Peyer's patch (tissue), 4 donors: ENCODE measurements around the gene NIPAL4. TPM values are rescaled to one million over a fixed set of nuclear protein-coding genes. Genes with fewer than 3 reads are reported as not detected.

Experiments
- DNase-seq, 3 donors: peaks; one replicate each; pipeline ENCODE4 v3.0.0-alpha.2; 2017 to 2019
- H3K27ac ChIP-seq, 4 donors: fragments of 200-600 bp; sonication (generic); one replicate each; pipeline ENCODE4 v1.5.1; 2016 to 2019
- H3K27me3 ChIP-seq, 2 donors: fragments of 200-600 bp; sonication (generic); one replicate each; pipeline ENCODE4 v1.5.1; 2019
- H3K36me3 ChIP-seq, 3 donors: fragments of 200-600 bp; sonication (generic); one replicate each; pipeline ENCODE4 v1.5.1; 2016 to 2019
- H3K4me1 ChIP-seq, 4 donors: fragments of 200-600 bp; sonication (generic); one replicate each; pipeline ENCODE4 v1.5.1; 2016 to 2019
- H3K4me3 ChIP-seq, 4 donors: fragments of 200-600 bp; sonication (generic); 1 replicate in 3 of 4; 2 replicates in 1 of 4; pipeline ENCODE4 v1.5.1; 2016 to 2019; ENCODE audit warnings: mild to moderate bottlenecking in 1 of 4
- H3K9me3 ChIP-seq, 4 donors: fragments of 200-600 bp; sonication (generic); one replicate each; pipeline ENCODE4 v1.5.1; 2016 to 2019; ENCODE audit warnings: mild to moderate bottlenecking in 1 of 4
- CTCF ChIP-seq, 6 experiments: fragments of 450-650 bp in 4 of 6; fragments of 200-600 bp in 2 of 6; sonication (generic) in 1 of 6; IDR thresholded peaks; one replicate each; pipeline ENCODE4 v1.5.1; 2017 to 2019; ENCODE audit warnings: antibody characterized with exemption in 6 of 6, mild to moderate bottlenecking in 3 of 6, moderate library complexity in 1 of 6
- POLR2A ChIP-seq, 2 donors: fragments of 450-650 bp; IDR thresholded peaks; one replicate each; pipeline ENCODE4 v1.5.1; 2017; ENCODE audit warnings: antibody characterized with exemption in 2 of 2, mild to moderate bottlenecking in 2 of 2, moderate library complexity in 2 of 2
- total RNA-seq, 4 donors: library from RNA; depleted of rRNA; stranded (reverse); fragments of >200 nt; gene quantifications; one replicate each; pipeline ENCODE4 v1.1.0, GENCODE V29; 2016

Gene NIPAL4
- total RNA-seq, 4 donors from 2014 or later = not detected

- no peaks in the 10 kb centered on the region for H3K27me3 ChIP-seq
- TF ChIP-seq POLR2A (IDR thresholded peaks at IDR 0.05) = no peak
- no peak for TF ChIP-seq CTCF (IDR thresholded peaks at IDR 0.05)
- peak overlapping the region in 2 of 4 donors; percentile 5 to 77 for H3K27ac ChIP-seq
- no peak for DNase-seq
- H3K4me1 ChIP-seq = peaks cover 0 to 18% (median 8%) of the 10 kb centered on the region in 4 donors
- H3K4me3 ChIP-seq = no peak overlapping the region
- peaks cover 0 to 5% (median 0%) of the 10 kb centered on the region in 3 donors for H3K36me3 ChIP-seq
- no peaks in the 10 kb centered on the region for H3K9me3 ChIP-seq
Measured at GRCh38 chr5:157506066-157506590, 46.1 kb downstream of the NIPAL4 start.

- no peaks in the 10 kb centered on the region for H3K27me3 ChIP-seq
- TF ChIP-seq CTCF (IDR thresholded peaks at IDR 0.05) (no peak), POLR2A (IDR thresholded peaks at IDR 0.05) (no peak)
- H3K27ac ChIP-seq = peak overlapping the region in 3 of 4 donors; percentile 5 to 77 (median 8)
- H3K9me3 ChIP-seq = no peaks in the 10 kb centered on the region
- H3K4me1 ChIP-seq = peaks cover 0 to 11% (median 8%) of the 10 kb centered on the region in 4 donors
- H3K36me3 ChIP-seq = peaks cover 0 to 5% (median 0%) of the 10 kb centered on the region in 3 donors
- H3K4me3 ChIP-seq = no peak overlapping the region
- no peak for DNase-seq
Measured at GRCh38 chr5:157506981-157507780, 47.2 kb downstream of the NIPAL4 start.

- peak overlapping the region in 1 of 4 donors; percentile 77 for H3K27ac ChIP-seq
- H3K36me3 ChIP-seq = peaks cover 0 to 5% (median 0%) of the 10 kb centered on the region in 3 donors
- no peaks in the 10 kb centered on the region for H3K27me3 ChIP-seq
- H3K9me3 ChIP-seq = no peaks in the 10 kb centered on the region
- peaks cover 0 to 5% (median 4%) of the 10 kb centered on the region in 4 donors for H3K4me1 ChIP-seq
- TF ChIP-seq POLR2A (IDR thresholded peaks at IDR 0.05) (no peak), CTCF (IDR thresholded peaks at IDR 0.05) (no peak)
- no peak for DNase-seq
- no peak overlapping the region for H3K4me3 ChIP-seq
Measured at GRCh38 chr5:157509093-157509492, 49.1 kb downstream of the NIPAL4 start.

- DNase-seq = no peak
- no peaks in the 10 kb centered on the region for H3K27me3 ChIP-seq
- peaks cover 0 to 5% (median 4%) of the 10 kb centered on the region in 4 donors for H3K4me1 ChIP-seq
- H3K4me3 ChIP-seq = no peak overlapping the region
- no peaks in the 10 kb centered on the region for H3K9me3 ChIP-seq
- TF ChIP-seq CTCF (IDR thresholded peaks at IDR 0.05) = no peak
- no peak for TF ChIP-seq POLR2A (IDR thresholded peaks at IDR 0.05)
- peak overlapping the region in 2 of 4 donors; percentile 19 to 77 for H3K27ac ChIP-seq
- H3K36me3 ChIP-seq = peaks cover 0 to 5% (median 0%) of the 10 kb centered on the region in 3 donors
Measured at GRCh38 chr5:157509587-157509986, 49.6 kb downstream of the NIPAL4 start.

GRCh38 chr5:157510682-157511081 lies 50.7 kb downstream of the NIPAL4 start:
- Histone ChIP-seq H3K4me3 (no peak overlapping the region), H3K9me3 (no peaks in the 10 kb centered on the region), H3K36me3 (peaks cover 0 to 2% (median 0%) of the 10 kb centered on the region in 3 donors), H3K27me3 (no peaks in the 10 kb centered on the region), H3K4me1 (peaks cover 0 to 5% (median 2%) of the 10 kb centered on the region in 4 donors), H3K27ac (peak overlapping the region in 2 of 4 donors; percentile 34 to 42)
- no peak for DNase-seq
- TF ChIP-seq POLR2A (IDR thresholded peaks at IDR 0.05) = no peak
- no peak for TF ChIP-seq CTCF (IDR thresholded peaks at IDR 0.05)
